ENCODE measurements around the gene NCOA6. TPM values are rescaled to one million over a fixed set of nuclear protein-coding genes. Genes with fewer than 3 reads are reported as not detected.

The NCOA6 gene
- total RNA-seq, 1 experiment from 2014 or later, result 9.8 TPM

GRCh38 chr20:34743039-34743438 lies 82.4 kb downstream of the NCOA6 start:
- Histone ChIP-seq H3K36me3 (ENCODE audit: low read depth, low read length) (peaks cover 39% of the 10 kb centered on the region), H3F3A (ENCODE audit: low read length, unreplicated experiment) (no peaks in the 10 kb centered on the region), H3K9me3 (ENCODE audit: low read length) (no peaks in the 10 kb centered on the region), H4K20me1 (ENCODE audit: low read length) (no peaks in the 10 kb centered on the region), H3K4me2 (ENCODE audit: low read length) (no peak overlapping the region), H3K79me2 (ENCODE audit: low read length) (no peaks in the 10 kb centered on the region), H3K4me3 (ENCODE audit: low read length) (no peak overlapping the region), H3K9me2 (replicated peaks; ENCODE audit: low read length) (no peaks in the 10 kb centered on the region), H3K4me1 (ENCODE audit: insufficient read depth, low read length) (no peaks in the 10 kb centered on the region), H3K27ac (ENCODE audit: low read length) (no peak overlapping the region), H2AFZ (ENCODE audit: low read length) (no peak overlapping the region), H3K9ac (ENCODE audit: low read length) (no peak overlapping the region), H3K27me3 (ENCODE audit: low read length) (no peaks in the 10 kb centered on the region)
- ATAC-seq (no peak), DNase-seq (no peak)
- BruUV-seq (replicated peaks), result no TSS peak
- POLR2A ChIA-PET (ENCODE audit: unreplicated experiment), result no interaction called here
- intact Hi-C loops (cut with micrococcal nuclease), result no loop called here
- TF ChIP-seq EZH2phosphoT487 (IDR thresholded peaks at IDR 0.05; ENCODE audit: borderline replicate concordance, low read length) (no peak), EZH2 (IDR thresholded peaks at IDR 0.05; ENCODE audit: low read length, unreplicated experiment) (no peak), CTCF (conservative IDR thresholded peaks at IDR 0.05; ENCODE audit: low read depth, low read length) (no peak)
- CTCF ChIA-PET, result no interaction called here

- no peak for TF ChIP-seq EZH2phosphoT487 (IDR thresholded peaks at IDR 0.05; ENCODE audit: borderline replicate concordance, low read length)
- TF ChIP-seq EZH2 (IDR thresholded peaks at IDR 0.05; ENCODE audit: low read length, unreplicated experiment), result no peak
- TF ChIP-seq CTCF (conservative IDR thresholded peaks at IDR 0.05; ENCODE audit: low read depth, low read length), result no peak
Measured at GRCh38 chr20:34736106-34736735, 89.2 kb downstream of the NCOA6 start.

GRCh38 chr20:34732523-34732922 lies 92.9 kb downstream of the NCOA6 start:
- intact Hi-C loops (cut with micrococcal nuclease), result no loop called here
- H3K36me3 ChIP-seq (ENCODE audit: low read depth, low read length), result peaks cover 20% of the 10 kb centered on the region; the same call in 1 of the 2 replicates

More at GRCh38 chr20:34736106-34736735, 89.2 kb downstream of the NCOA6 start:
- POLR2A ChIA-PET (ENCODE audit: unreplicated experiment), result no interaction called here
- Histone ChIP-seq H4K20me1 (ENCODE audit: low read length) (no peaks in the 10 kb centered on the region), H3K9me2 (replicated peaks; ENCODE audit: low read length) (no peaks in the 10 kb centered on the region), H3K4me1 (ENCODE audit: insufficient read depth, low read length) (no peaks in the 10 kb centered on the region), H3K4me3 (ENCODE audit: low read length) (no peak overlapping the region), H3K27ac (ENCODE audit: low read length) (no peak overlapping the region), H3K9me3 (ENCODE audit: low read length) (no peaks in the 10 kb centered on the region), H3K27me3 (ENCODE audit: low read length) (no peaks in the 10 kb centered on the region), H3K9ac (ENCODE audit: low read length) (no peak overlapping the region), H3K36me3 (ENCODE audit: low read depth, low read length) (0 out of 2 replicates have a peak, but pooled peaks cover 13% of the 10 kb centered on the region), H2AFZ (ENCODE audit: low read length) (no peak overlapping the region), H3F3A (ENCODE audit: low read length, unreplicated experiment) (no peaks in the 10 kb centered on the region), H3K4me2 (ENCODE audit: low read length) (no peak overlapping the region), H3K79me2 (ENCODE audit: low read length) (no peaks in the 10 kb centered on the region)
- intact Hi-C loops (cut with micrococcal nuclease), result no loop called here
- no peak for ATAC-seq
- no peak for DNase-seq
- CTCF ChIA-PET, result no interaction called here
- BruUV-seq (replicated peaks), result no TSS peak

More at GRCh38 chr20:34732523-34732922, 92.9 kb downstream of the NCOA6 start:
- no peaks in the 10 kb centered on the region for H3K79me2 ChIP-seq (ENCODE audit: low read length)
- H3K4me2 ChIP-seq (ENCODE audit: low read length), result no peak overlapping the region
- no peaks in the 10 kb centered on the region for H3K4me1 ChIP-seq (ENCODE audit: insufficient read depth, low read length)
- TF ChIP-seq EZH2 (IDR thresholded peaks at IDR 0.05; ENCODE audit: low read length, unreplicated experiment) (no peak), EZH2phosphoT487 (IDR thresholded peaks at IDR 0.05; ENCODE audit: borderline replicate concordance, low read length) (no peak), CTCF (conservative IDR thresholded peaks at IDR 0.05; ENCODE audit: low read depth, low read length) (no peak)
- DNase-seq (no peak), ATAC-seq (no peak)
- ChIA-PET CTCF (interaction anchor here (1.6 kb wide), 1 partner anchor 37 kb away, joined by 4 read pairs; no protein-coding TSS in a partner anchor), POLR2A (ENCODE audit: unreplicated experiment) (no interaction called here)
- H3K9me2 ChIP-seq (replicated peaks; ENCODE audit: low read length), result no peaks in the 10 kb centered on the region
- no TSS peak for BruUV-seq (replicated peaks)
- no peak overlapping the region for H2AFZ ChIP-seq (ENCODE audit: low read length)
- no peaks in the 10 kb centered on the region for H3K27me3 ChIP-seq (ENCODE audit: low read length)
- H3K27ac ChIP-seq (ENCODE audit: low read length), result no peak overlapping the region
- no peak overlapping the region for H3K4me3 ChIP-seq (ENCODE audit: low read length)
- H4K20me1 ChIP-seq (ENCODE audit: low read length), result peaks cover 4% of the 10 kb centered on the region; the same call in 1 of the 2 replicates
- H3F3A ChIP-seq (ENCODE audit: low read length, unreplicated experiment), result no peaks in the 10 kb centered on the region
- no peak overlapping the region for H3K9ac ChIP-seq (ENCODE audit: low read length)
- no peaks in the 10 kb centered on the region for H3K9me3 ChIP-seq (ENCODE audit: low read length)

Measured in PC-3 (cell line).